Measurements from ENCODE around the gene HOXA10. TPM values are rescaled to one million over a fixed set of nuclear protein-coding genes. Genes with fewer than 3 reads are reported as not detected.

HOXA10 gene
- total RNA-seq, 1 donor from 2014 or later, result 14.2 TPM

GRCh38 chr7:27132214-27132613, 41.9 kb downstream of the HOXA10 start:
- DNase-seq (ENCODE audit: low spot score), result no peak

- DNase-seq (ENCODE audit: low spot score), result no peak
These were observed 42.7 kb downstream of the HOXA10 start for GRCh38 chr7:27131390-27131819.

- DNase-seq (ENCODE audit: low spot score), result peak; percentile 93
These were observed 43.4 kb downstream of the HOXA10 start, which contains the start of gene HOXA4 for GRCh38 chr7:27130540-27131389. HOXA4 (minus strand) TSS chr7:27130757; CDS start chr7:27130733, 24 bp downstream.

- DNase-seq (ENCODE audit: low spot score), result no peak
These were observed 44.2 kb downstream of the HOXA10 start for GRCh38 chr7:27129729-27130539.

GRCh38 chr7:27128776-27129728, 45.1 kb downstream of the HOXA10 start:
- DNase-seq (ENCODE audit: low spot score), result no peak

GRCh38 chr7:27128034-27128433, 46.1 kb downstream of the HOXA10 start:
- peak; percentile 66 for DNase-seq (ENCODE audit: low spot score)

- DNase-seq (ENCODE audit: low spot score), result no peak
These were observed 47.4 kb downstream of the HOXA10 start for GRCh38 chr7:27126596-27127327.

- no peak for DNase-seq (ENCODE audit: low spot score)
These were observed 48.1 kb downstream of the HOXA10 start for GRCh38 chr7:27125986-27126394.

- DNase-seq (ENCODE audit: low spot score), result no peak
These were observed 49.0 kb downstream of the HOXA10 start for GRCh38 chr7:27124902-27125689.

GRCh38 chr7:27124096-27124901, 49.8 kb downstream of the HOXA10 start:
- DNase-seq (ENCODE audit: low spot score), result peak; percentile 50

- no peak for DNase-seq (ENCODE audit: low spot score)
These were observed 50.6 kb downstream of the HOXA10 start for GRCh38 chr7:27123477-27124053.

- DNase-seq (ENCODE audit: low spot score), result no peak
These were observed 51.1 kb downstream of the HOXA10 start for GRCh38 chr7:27123007-27123476.

GRCh38 chr7:27122077-27122910, 51.8 kb downstream of the HOXA10 start:
- no peak for DNase-seq (ENCODE audit: low spot score)

- no peak for DNase-seq (ENCODE audit: low spot score)
These were observed 52.4 kb downstream of the HOXA10 start for GRCh38 chr7:27121684-27122076.

Measured in umbilical cord (tissue), 2 donors.